Spleen (tissue), 11 donors: Measurements from ENCODE around the gene RPRD1B. TPM values are rescaled to one million over a fixed set of nuclear protein-coding genes. Genes with fewer than 3 reads are reported as not detected.

ENCODE experiments used
- DNase-seq: peaks from one replicate; pipeline ENCODE4 v3.0.0-alpha.2; 2020
- H3K27ac ChIP-seq, 8 donors: fragments of 200-600 bp; sonication (generic) in 7 of 8; 1 replicate in 4 of 8; 2 replicates in 4 of 8; pipeline versions ENCODE4 v1.5.0 to v1.8.0; 2016 to 2021; ENCODE audit warnings: inconsistent platforms in 4 of 8, mild to moderate bottlenecking in 4 of 8, moderate library complexity in 1 of 8
- H3K27me3 ChIP-seq, 7 donors: fragments of 200-600 bp; sonication (generic) in 6 of 7; replicated peaks in 1 of 7; 1 replicate in 4 of 7; 2 replicates in 3 of 7; pipeline versions ENCODE4 v1.5.0 to v1.8.0; 2016 to 2021; ENCODE audit warnings: inconsistent platforms in 3 of 7, mild to moderate bottlenecking in 1 of 7
- H3K36me3 ChIP-seq, 6 donors: fragments of 200-600 bp; sonication (generic) in 5 of 6; 1 replicate in 4 of 6; 2 replicates in 2 of 6; pipeline versions ENCODE4 v1.5.0 to v1.8.0; 2016 to 2021; ENCODE audit warnings: inconsistent platforms in 2 of 6
- H3K4me1 ChIP-seq, 6 donors: fragments of 200-600 bp; sonication (generic) in 5 of 6; 1 replicate in 3 of 6; 2 replicates in 3 of 6; pipeline versions ENCODE4 v1.5.0 to v1.8.0; 2016 to 2021; ENCODE audit warnings: inconsistent platforms in 3 of 6
- H3K4me3 ChIP-seq, 8 donors: fragments of 200-600 bp; sonication (generic) in 7 of 8; 1 replicate in 4 of 8; 2 replicates in 4 of 8; pipeline versions ENCODE4 v1.5.0 to v1.8.0; 2016 to 2021; ENCODE audit warnings: inconsistent platforms in 4 of 8, mild to moderate bottlenecking in 4 of 8, moderate library complexity in 2 of 8
- H3K9me3 ChIP-seq, 8 donors: fragments of 200-600 bp; sonication (generic) in 7 of 8; 1 replicate in 4 of 8; 2 replicates in 4 of 8; pipeline versions ENCODE4 v1.5.0 to v1.8.0; 2016 to 2021; ENCODE audit warnings: inconsistent platforms in 4 of 8
- POLR2A ChIP-seq, 3 donors: fragments of 450-650 bp; IDR thresholded peaks; one replicate each; pipeline ENCODE4 v1.5.1; 2017; ENCODE audit warnings: antibody characterized with exemption in 3 of 3, mild to moderate bottlenecking in 1 of 3
- POLR2AphosphoS5 ChIP-seq, 3 donors: sonication (generic); formaldehyde crosslinking; IDR thresholded peaks; one replicate each; pipeline ENCODE4 v1.5.1; 2017; ENCODE audit warnings: antibody characterized with exemption in 3 of 3
- WGBS, 5 donors: extraction: QIAGEN DNeasy Blood & Tissue Kit in 3 of 5; methylation state at CpG; one replicate each; pipeline versions ENCODE4 v1.1.5 to v1.1.7; 2013 to 2018; 5-methylcytosine and 5-hydroxymethylcytosine counted together
- intact Hi-C: fragments of 100-400 bp; cut with DNase I; formaldehyde crosslinking; loops from one replicate; pipeline ENCODE4 v1.15.0; 2023; ENCODE audit warnings: low total_unique reads
- polyA plus RNA-seq, 3 donors: library from polyadenylated mRNA; stranded (reverse); fragments of 200-250 nt; gene quantifications; one replicate each; pipeline ENCODE4 v1.2.1, GENCODE V29; 2013
- total RNA-seq, 7 donors: library from RNA; depleted of rRNA in 3 of 7; stranded (reverse); fragments of >200 nt in 3 of 7; fragmentation: NEBNext Ultra II Directional in 4 of 7; extraction: Animal tissue kit (Norgen Biotek cat#: 25700) in 4 of 7; gene quantifications; one replicate each; pipeline versions ENCODE4 v1.1.0 to v1.2.1, GENCODE V29; 2016 to 2021
- TF ChIP-seq, protein P1 (sequence below), 11 experiments: fragments of 200-600 bp in 7 of 11; fragments of 450-650 bp in 4 of 11; sonication (generic) in 4 of 11; IDR thresholded peaks in 8 of 11; conservative IDR thresholded peaks in 3 of 11; 1 replicate in 7 of 11; 2 replicates in 4 of 11; pipeline versions ENCODE4 v1.4.0 to v1.8.0; 2016 to 2021; ENCODE audit warnings: antibody characterized with exemption in 11 of 11, inconsistent platforms in 4 of 11, mild to moderate bottlenecking in 1 of 11
- donor health status: healthy with polysubstance abuse.
- donor health status: DM: no; HTN: no; CAD: no; lungs with moderate emphysema.
- donor health status: DM: no; HTN: no; CAD: no.
- donor health status: Bipolar disorder and iron deficiency.
- donor health status: healthy.
- donor health status: DM: no; HTN: no; CAD: no.
- donor health status: DM: yes; HTN: yes; CAD: no.

RPRD1B gene
- total and polyA plus RNA-seq, 10 donors, result 7.1 to 42.0 (median 31.2) TPM

DNA sequence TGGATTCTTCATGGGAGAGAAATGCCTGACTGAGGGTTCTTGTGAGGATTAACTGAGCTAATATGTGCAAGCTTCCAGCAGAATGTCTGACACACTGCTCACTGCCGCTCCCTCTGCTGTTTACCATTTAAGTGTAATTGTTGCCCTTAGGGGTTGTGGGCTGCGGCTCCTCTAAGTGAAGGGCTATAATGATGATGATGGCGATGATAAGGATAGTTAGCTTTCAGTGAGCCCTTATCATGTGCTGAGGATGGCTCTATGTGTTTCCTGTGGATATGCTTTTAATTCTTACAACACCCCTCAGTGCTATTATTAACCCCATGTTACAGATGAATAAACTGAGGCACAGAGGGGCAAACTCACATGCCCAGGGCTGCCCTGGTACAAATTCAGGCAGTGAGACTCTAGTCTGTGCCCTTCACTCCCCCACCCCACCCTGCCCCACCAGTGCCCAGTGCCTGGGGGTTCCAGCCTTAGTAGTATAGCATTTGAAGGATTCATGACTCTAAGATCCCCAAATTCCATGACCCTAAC lies 98.1 kb downstream of the RPRD1B start:
- Histone ChIP-seq H3K4me1 (peaks cover 0 to 38% (median 14%) of the 10 kb centered on the region in 6 donors), H3K9me3 (no peaks in the 10 kb centered on the region), H3K4me3 (no peak overlapping the region), H3K27me3 (no peaks in the 10 kb centered on the region), H3K36me3 (peaks cover 0 to 43% (median 7%) of the 10 kb centered on the region in 6 donors), H3K27ac (no peak overlapping the region)
- TF ChIP-seq, protein P1, sequence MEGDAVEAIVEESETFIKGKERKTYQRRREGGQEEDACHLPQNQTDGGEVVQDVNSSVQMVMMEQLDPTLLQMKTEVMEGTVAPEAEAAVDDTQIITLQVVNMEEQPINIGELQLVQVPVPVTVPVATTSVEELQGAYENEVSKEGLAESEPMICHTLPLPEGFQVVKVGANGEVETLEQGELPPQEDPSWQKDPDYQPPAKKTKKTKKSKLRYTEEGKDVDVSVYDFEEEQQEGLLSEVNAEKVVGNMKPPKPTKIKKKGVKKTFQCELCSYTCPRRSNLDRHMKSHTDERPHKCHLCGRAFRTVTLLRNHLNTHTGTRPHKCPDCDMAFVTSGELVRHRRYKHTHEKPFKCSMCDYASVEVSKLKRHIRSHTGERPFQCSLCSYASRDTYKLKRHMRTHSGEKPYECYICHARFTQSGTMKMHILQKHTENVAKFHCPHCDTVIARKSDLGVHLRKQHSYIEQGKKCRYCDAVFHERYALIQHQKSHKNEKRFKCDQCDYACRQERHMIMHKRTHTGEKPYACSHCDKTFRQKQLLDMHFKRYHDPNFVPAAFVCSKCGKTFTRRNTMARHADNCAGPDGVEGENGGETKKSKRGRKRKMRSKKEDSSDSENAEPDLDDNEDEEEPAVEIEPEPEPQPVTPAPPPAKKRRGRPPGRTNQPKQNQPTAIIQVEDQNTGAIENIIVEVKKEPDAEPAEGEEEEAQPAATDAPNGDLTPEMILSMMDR (IDR thresholded peaks at IDR 0.05 in 8 of 11, conservative IDR thresholded peaks at IDR 0.05 in 3 of 11), result no peak
- TF ChIP-seq POLR2A (IDR thresholded peaks at IDR 0.05), result no peak
- TF ChIP-seq POLR2AphosphoS5 (IDR thresholded peaks at IDR 0.05), result no peak
- intact Hi-C loops, result no loop called here
- DNase-seq, result peak; percentile 19
- 83 to 94% (median 86%) methylated on average over 3 of the region's 3 CpGs for WGBS, 5 donors

DNA sequence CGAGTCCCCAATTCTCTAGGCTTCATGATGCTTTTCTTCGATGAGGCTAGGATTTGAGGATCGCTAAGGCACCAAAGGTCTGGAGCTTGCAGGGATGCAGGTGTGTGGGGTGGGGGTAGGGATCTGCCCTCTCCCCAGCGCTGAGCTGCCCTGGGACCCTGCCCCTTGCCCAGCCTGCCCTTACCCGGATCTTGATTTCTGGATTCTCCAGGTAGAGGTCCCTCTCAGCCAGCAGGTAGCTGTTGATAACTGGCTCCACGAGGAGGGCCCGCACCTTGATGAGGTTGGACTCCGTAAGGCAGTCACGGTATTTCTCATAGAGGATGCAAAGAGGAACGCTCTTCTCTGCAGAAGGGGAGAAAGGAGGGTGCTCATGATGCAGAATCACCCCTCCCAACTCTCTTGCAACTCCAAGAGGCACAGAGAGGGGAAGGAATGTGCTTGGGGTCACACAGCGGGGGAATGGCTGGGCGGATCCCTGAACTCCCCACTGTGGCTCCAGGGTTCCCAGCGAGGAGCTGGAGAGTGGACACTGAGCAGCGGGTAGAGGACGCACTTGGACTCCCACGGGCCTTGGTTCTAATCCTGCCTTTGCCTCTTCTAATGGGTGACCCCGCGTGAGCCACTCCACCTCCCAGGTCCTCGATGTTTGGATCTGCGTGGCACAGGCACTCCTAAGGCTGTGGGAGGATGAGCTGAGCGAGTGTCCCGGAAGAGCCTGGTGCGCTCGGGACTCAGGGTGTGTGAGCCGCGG lies 98.8 kb downstream of the RPRD1B start:
- peak; percentile 50 for DNase-seq

DNA sequence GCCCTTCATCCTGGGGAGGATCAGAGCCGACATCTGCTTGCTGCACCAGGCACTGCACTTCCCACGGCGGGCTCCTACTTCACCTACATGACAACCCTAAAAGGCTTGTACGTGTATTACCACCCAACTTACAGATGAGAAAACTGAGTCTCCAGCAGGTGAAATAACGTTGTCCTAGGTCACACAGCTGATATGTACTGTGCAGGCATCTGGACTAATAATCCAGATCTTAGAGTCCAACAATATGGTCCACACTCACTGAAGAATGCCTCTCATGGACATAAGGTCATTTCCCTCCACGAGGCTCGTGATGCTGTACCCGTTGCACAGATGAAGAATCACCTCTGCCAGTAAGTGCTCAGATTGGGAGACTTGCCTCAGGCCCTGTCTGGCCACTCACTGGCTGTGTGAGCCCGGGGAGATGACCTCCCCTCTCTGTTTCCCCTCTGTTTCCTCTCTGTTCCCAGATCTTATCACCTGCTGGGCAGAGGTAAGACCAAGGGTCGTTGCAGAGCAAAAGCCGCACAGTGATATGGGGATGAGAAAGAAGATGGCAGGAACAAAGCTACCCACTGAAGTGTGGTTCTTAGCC lies 99.5 kb downstream of the RPRD1B start:
- peaks cover 0 to 57% (median 9%) of the 10 kb centered on the region in 6 donors for H3K36me3 ChIP-seq
- no peak overlapping the region for H3K4me3 ChIP-seq
- no peak for TF ChIP-seq POLR2AphosphoS5 (IDR thresholded peaks at IDR 0.05)
- TF ChIP-seq, protein P1 (IDR thresholded peaks at IDR 0.05 in 8 of 11, conservative IDR thresholded peaks at IDR 0.05 in 3 of 11), result no peak
- no peak for TF ChIP-seq POLR2A (IDR thresholded peaks at IDR 0.05)
- no peaks in the 10 kb centered on the region for H3K27me3 ChIP-seq
- H3K27ac ChIP-seq, result no peak overlapping the region
- WGBS, 5 donors, result 77 to 92% (median 86%) methylated on average over 8 to 11 of the region's 11 CpGs
- DNase-seq, result peak; percentile 23
- H3K9me3 ChIP-seq, result no peaks in the 10 kb centered on the region
- H3K4me1 ChIP-seq, result peaks cover 0 to 34% (median 13%) of the 10 kb centered on the region in 6 donors
- intact Hi-C loops, result no loop called here

More for the DNA sequence above, 98.8 kb downstream of the RPRD1B start:
- Histone ChIP-seq H3K27me3 (no peaks in the 10 kb centered on the region), H3K4me1 (peaks cover 0 to 34% (median 14%) of the 10 kb centered on the region in 6 donors), H3K27ac (no peak overlapping the region), H3K4me3 (no peak overlapping the region), H3K9me3 (no peaks in the 10 kb centered on the region), H3K36me3 (peaks cover 0 to 50% (median 7%) of the 10 kb centered on the region in 6 donors)
- intact Hi-C loops, result no loop called here
- TF ChIP-seq, protein P1 (IDR thresholded peaks at IDR 0.05 in 8 of 11, conservative IDR thresholded peaks at IDR 0.05 in 3 of 11), result no peak
- peak in 1 of 3 donors; percentile 15 for TF ChIP-seq POLR2AphosphoS5 (IDR thresholded peaks at IDR 0.05)
- WGBS, 5 donors, result 86 to 95% (median 94%) methylated on average over 25 to 26 of the region's 26 CpGs
